ENCODE results near the gene ZNF740.

DNA sequence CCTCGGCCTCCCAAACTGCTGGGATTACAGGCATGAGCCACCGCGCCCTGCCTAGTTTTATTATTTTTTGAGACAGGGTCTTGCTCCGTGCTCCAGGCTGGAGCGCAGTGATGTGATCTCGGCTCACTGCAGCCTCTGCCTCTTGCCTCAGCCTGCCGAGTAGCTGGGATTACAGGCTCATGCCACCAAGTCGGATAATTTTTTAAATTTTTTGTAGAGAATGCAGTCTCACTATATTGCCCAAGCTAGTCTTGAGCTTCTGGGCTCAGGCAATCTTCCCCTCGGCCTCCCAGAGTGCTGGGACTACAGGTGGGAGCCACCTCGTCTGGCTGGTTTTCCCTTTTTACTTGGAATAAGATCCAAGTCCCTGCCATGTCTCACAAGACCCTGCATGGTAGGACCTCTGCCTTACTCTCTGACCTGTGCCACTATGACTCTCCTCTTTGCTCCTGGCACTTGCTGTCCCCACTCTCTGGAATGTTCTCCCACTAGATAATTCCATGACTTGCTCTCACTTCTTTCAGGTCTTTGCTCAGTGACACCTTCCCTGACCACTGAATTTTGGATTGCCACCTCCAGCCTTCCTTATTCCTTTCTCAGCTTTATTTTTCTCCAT lies 59.2 kb downstream of the ZNF740 start:
- TF ChIP-seq, protein P1, sequence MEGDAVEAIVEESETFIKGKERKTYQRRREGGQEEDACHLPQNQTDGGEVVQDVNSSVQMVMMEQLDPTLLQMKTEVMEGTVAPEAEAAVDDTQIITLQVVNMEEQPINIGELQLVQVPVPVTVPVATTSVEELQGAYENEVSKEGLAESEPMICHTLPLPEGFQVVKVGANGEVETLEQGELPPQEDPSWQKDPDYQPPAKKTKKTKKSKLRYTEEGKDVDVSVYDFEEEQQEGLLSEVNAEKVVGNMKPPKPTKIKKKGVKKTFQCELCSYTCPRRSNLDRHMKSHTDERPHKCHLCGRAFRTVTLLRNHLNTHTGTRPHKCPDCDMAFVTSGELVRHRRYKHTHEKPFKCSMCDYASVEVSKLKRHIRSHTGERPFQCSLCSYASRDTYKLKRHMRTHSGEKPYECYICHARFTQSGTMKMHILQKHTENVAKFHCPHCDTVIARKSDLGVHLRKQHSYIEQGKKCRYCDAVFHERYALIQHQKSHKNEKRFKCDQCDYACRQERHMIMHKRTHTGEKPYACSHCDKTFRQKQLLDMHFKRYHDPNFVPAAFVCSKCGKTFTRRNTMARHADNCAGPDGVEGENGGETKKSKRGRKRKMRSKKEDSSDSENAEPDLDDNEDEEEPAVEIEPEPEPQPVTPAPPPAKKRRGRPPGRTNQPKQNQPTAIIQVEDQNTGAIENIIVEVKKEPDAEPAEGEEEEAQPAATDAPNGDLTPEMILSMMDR (IDR thresholded peaks at IDR 0.05), result no peak
- no peak for TF ChIP-seq POLR2A (IDR thresholded peaks at IDR 0.05)

Data from esophagus squamous epithelium (tissue), 4 donors.